Keratinocyte (primary cell): Measurements from ENCODE around the gene RSPH10B.
"Not testable (repeated sequence)": the region's sequence is repeated elsewhere in the genome, so short reads cannot be mapped to it uniquely, and the experiment has no call there.

Source experiments
- CTCF ChIP-seq, 3 experiments: IDR thresholded peaks in 1 of 3; conservative IDR thresholded peaks in 1 of 3; optimal IDR thresholded peaks in 1 of 3; 2 replicates in 2 of 3; 3 replicates in 1 of 3; pipeline versions ENCODE3 to v1.5.1; 2011; ENCODE audit warnings: low read length in 3 of 3, mild to moderate bottlenecking in 3 of 3, moderate library complexity in 2 of 3, control low read depth in 1 of 3, inconsistent platforms in 1 of 3; ENCODE audit not compliant: insufficient read depth in 2 of 3; ENCODE audit errors: extremely low read depth in 1 of 3
- EZH2 ChIP-seq: IDR thresholded peaks from one replicate; pipeline ENCODE4 v1.6.1; 2012; ENCODE audit warnings: inconsistent platforms, mild to moderate bottlenecking, low read length, moderate library complexity

- TF ChIP-seq CTCF (optimal IDR thresholded peaks at IDR 0.05 in 1 of 3, IDR thresholded peaks at IDR 0.05 in 1 of 3, conservative IDR thresholded peaks at IDR 0.05 in 1 of 3; ENCODE audit: extremely low read depth in 1 of 3, insufficient read depth in 2 of 3, low read length in 3 of 3); EZH2: not testable (repeated sequence)
Measured at GRCh38 chr7:5931905-5932644, 38.4 kb downstream of the RSPH10B start.
